SIG-M5 treated with dmso at 0.1 percent for 504 hours (cell line): Measurements from ENCODE around the gene APOL2.
"Not testable (repeated sequence)": the region's sequence is repeated elsewhere in the genome, so short reads cannot be mapped to it uniquely, and the experiment has no call there.

ENCODE experiments used
- DNase-seq: peaks from one replicate; lab custom pipeline; 2025; ENCODE audit not compliant: unreplicated experiment; lab: John Stamatoyannopoulos, UW

The APOL2 gene

GRCh38 chr22:36263216-36263673, 23.9 kb upstream of the APOL2 start:
- DNase-seq = not testable (repeated sequence)

- not testable (repeated sequence) for DNase-seq
Observed at GRCh38 chr22:36262307-36262706, 23.0 kb upstream of the APOL2 start.

GRCh38 chr22:36261675-36262074, 22.3 kb upstream of the APOL2 start:
- DNase-seq = not testable (repeated sequence)

- DNase-seq = no peak
Observed at GRCh38 chr22:36259615-36260300, 20.4 kb upstream of the APOL2 start.

- DNase-seq = no peak
Observed at GRCh38 chr22:36258701-36259614, 19.6 kb upstream of the APOL2 start.

- DNase-seq = no peak
Observed at GRCh38 chr22:36257948-36258670, 18.8 kb upstream of the APOL2 start.

- no peak for DNase-seq
Observed at GRCh38 chr22:36257308-36257707, 18.0 kb upstream of the APOL2 start.

- DNase-seq = no peak
Observed at GRCh38 chr22:36256478-36256877, 17.2 kb upstream of the APOL2 start.

- DNase-seq = not testable (repeated sequence)
Observed at GRCh38 chr22:36255572-36255971, 16.2 kb upstream of the APOL2 start.

GRCh38 chr22:36253523-36254490, 14.5 kb upstream of the APOL2 start:
- DNase-seq = no peak

GRCh38 chr22:36252754-36253522, 13.6 kb upstream of the APOL2 start, which contains the start of gene APOL1:
Gene APOL1 (plus strand): TSS chr22:36253133. CDS start chr22:36254956, 1,823 bp downstream.
- peak; percentile 12 for DNase-seq

- DNase-seq = not testable (repeated sequence)
Observed at GRCh38 chr22:36251979-36252608, 12.8 kb upstream of the APOL2 start.

GRCh38 chr22:36250292-36250960, 11.1 kb upstream of the APOL2 start:
- not testable (repeated sequence) for DNase-seq

- DNase-seq = no peak
Observed at GRCh38 chr22:36249160-36249559, 9.8 kb upstream of the APOL2 start.

- DNase-seq = no peak
Observed at GRCh38 chr22:36247955-36248354, 8.6 kb upstream of the APOL2 start.

GRCh38 chr22:36246718-36247117, 7.4 kb upstream of the APOL2 start:
- no peak for DNase-seq

- no peak for DNase-seq
Observed at GRCh38 chr22:36245805-36246356, 6.6 kb upstream of the APOL2 start.
